Pancreas (tissue), 10 donors: ENCODE results near the gene MAP1LC3C. TPM values are rescaled to one million over a fixed set of nuclear protein-coding genes. Genes with fewer than 3 reads are reported as not detected.
A peak's percentile ranks its signal among the peaks of the same experiment; 100 is the strongest.

Source experiments
- ATAC-seq, 4 donors: fragments of 200-7000 bp; cut with Tn5 transposase; one replicate each; pipeline versions ENCODE4 v1.8.0 to v1.9.1; 2020; ENCODE audit warnings: mild to moderate bottlenecking in 4 of 4, moderate library complexity in 4 of 4
- DNase-seq, 6 donors: peaks; one replicate each; pipeline ENCODE4 v3.0.0-alpha.2; 2020
- FAIRE-seq: peaks from 2 replicates; lab custom pipeline; 2012; peaks lifted over from hg19 to GRCh38; lab: Jason Lieb, UNC
- H3K27ac ChIP-seq, 4 donors: fragments of 200-600 bp; sonication (generic); 1 replicate in 3 of 4; 2 replicates in 1 of 4; pipeline versions ENCODE4 v1.5.0 to v1.8.0; 2020
- H3K27me3 ChIP-seq, 4 donors: fragments of 200-600 bp; one replicate each; pipeline ENCODE4 v1.8.0; 2021
- H3K36me3 ChIP-seq, 3 donors: fragments of 200-600 bp; sonication (generic) in 1 of 3; one replicate each; pipeline versions ENCODE4 v1.5.0 to v1.8.0; 2020 to 2021
- H3K4me1 ChIP-seq, 3 donors: fragments of 200-600 bp; one replicate each; pipeline ENCODE4 v1.8.0; 2021
- H3K4me3 ChIP-seq, 4 donors: fragments of 200-600 bp; sonication (generic) in 2 of 4; one replicate each; pipeline versions ENCODE4 v1.5.0 to v1.8.0; 2020 to 2021
- H3K9me3 ChIP-seq, 4 donors: fragments of 200-600 bp; one replicate each; pipeline ENCODE4 v1.8.0; 2021
- WGBS, 2 donors: extraction: QIAGEN DNeasy Blood & Tissue Kit; methylation state at CpG; one replicate each; pipeline ENCODE4 v1.1.7; 2013; 5-methylcytosine and 5-hydroxymethylcytosine counted together
- intact Hi-C, 3 donors: fragments of 100-400 bp; cut with DNase I; formaldehyde crosslinking; loops; one replicate each; pipeline versions ENCODE4 v1.11.1 to v1.14.2; 2022
- polyA plus RNA-seq, 2 donors: library from polyadenylated mRNA; stranded (reverse); fragments of 200-250 nt; gene quantifications; one replicate each; pipeline ENCODE4 v1.2.3, GENCODE V29; 2013
- total RNA-seq, 6 donors: library from RNA; stranded (reverse); fragmentation: NEBNext Ultra II Directional in 4 of 6; extraction: Animal tissue kit (Norgen Biotek cat#: 25700) in 4 of 6; gene quantifications; one replicate each; pipeline versions ENCODE4 v1.2.1 to v1.2.4, GENCODE V29; 2021 to 2023
- TF ChIP-seq, protein P1 (sequence below), 4 donors: fragments of 200-600 bp; sonication (generic) in 3 of 4; IDR thresholded peaks; one replicate each; pipeline versions ENCODE4 v1.5.0 to v1.8.0; 2021; ENCODE audit warnings: antibody characterized with exemption in 4 of 4
- donor health status: healthy with polysubstance abuse.
- donor health status: DM: no; HTN: no; CAD: no; lungs with moderate emphysema.
- donor health status: DM: no; HTN: no; CAD: no.
- donor health status: control.
- donor health status: control.
- donor health status: Bipolar disorder and iron deficiency.
- donor health status: DM: yes; HTN: yes; CAD: no.
- donor health status: DM: no; HTN: no; CAD: no.
- donor health status: DM: no; HTN: no; CAD: no.
- donor health status: DM: yes; HTN: yes; CAD: no.

The MAP1LC3C gene
- total and polyA plus RNA-seq, 8 donors = 0.35 to 0.93 (median 0.38) TPM; not detected in 5

DNA sequence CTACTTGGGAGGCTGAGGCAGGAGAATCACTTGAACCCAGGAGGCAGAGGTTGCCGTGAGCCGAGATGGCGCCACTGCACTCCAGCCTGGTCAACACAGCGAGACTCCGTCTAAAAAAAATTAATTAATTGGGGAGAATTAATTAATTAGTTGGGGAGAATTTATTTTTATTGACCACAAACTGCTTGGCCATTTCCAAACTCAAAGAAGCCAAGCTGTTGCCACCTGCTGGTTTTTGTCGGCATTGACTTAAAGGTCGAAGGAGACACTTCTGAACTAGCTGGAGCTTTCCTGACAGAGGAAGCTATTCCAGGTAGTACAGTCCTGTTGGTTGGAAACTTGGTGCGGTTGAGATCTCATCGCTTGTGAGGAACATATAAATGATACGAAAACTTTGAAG, 13.1 kb downstream of the MAP1LC3C start:
- Histone ChIP-seq H3K27me3 (no peaks in the 10 kb centered on the region), H3K27ac (no peak overlapping the region), H3K4me1 (no peaks in the 10 kb centered on the region), H3K4me3 (no peak overlapping the region), H3K36me3 (no peaks in the 10 kb centered on the region), H3K9me3 (no peaks in the 10 kb centered on the region)
- DNase-seq = peak in 1 of 6 donors; percentile 27
- no peak for FAIRE-seq
- ATAC-seq = peak in 1 of 4 donors; percentile 48
- TF ChIP-seq, protein P1, sequence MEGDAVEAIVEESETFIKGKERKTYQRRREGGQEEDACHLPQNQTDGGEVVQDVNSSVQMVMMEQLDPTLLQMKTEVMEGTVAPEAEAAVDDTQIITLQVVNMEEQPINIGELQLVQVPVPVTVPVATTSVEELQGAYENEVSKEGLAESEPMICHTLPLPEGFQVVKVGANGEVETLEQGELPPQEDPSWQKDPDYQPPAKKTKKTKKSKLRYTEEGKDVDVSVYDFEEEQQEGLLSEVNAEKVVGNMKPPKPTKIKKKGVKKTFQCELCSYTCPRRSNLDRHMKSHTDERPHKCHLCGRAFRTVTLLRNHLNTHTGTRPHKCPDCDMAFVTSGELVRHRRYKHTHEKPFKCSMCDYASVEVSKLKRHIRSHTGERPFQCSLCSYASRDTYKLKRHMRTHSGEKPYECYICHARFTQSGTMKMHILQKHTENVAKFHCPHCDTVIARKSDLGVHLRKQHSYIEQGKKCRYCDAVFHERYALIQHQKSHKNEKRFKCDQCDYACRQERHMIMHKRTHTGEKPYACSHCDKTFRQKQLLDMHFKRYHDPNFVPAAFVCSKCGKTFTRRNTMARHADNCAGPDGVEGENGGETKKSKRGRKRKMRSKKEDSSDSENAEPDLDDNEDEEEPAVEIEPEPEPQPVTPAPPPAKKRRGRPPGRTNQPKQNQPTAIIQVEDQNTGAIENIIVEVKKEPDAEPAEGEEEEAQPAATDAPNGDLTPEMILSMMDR (IDR thresholded peaks at IDR 0.05) = peak in 2 of 4 donors; percentile 19 to 29
- 56 to 64% methylated on average over 10 of the region's 10 CpGs for WGBS, 2 donors
- intact Hi-C loops = no loop called here

DNA sequence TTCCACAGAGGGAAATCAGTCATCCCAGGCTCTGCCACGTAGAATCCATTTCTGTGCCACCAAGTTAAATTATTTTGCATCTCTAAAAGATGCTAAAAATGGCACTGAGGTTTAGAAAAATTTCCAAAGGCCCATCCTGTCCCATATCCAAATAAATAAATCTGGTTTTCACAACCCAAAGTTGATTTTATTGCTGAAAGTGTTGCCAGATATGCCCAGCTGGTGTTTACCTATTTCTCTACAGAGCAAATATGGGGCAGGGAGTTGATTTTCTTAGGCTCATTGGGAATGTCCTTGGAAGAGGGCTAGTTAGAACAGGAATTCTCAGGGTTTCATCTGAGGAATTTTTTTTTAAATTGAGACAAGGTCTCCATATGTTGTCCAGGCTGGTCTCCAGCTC, 19.0 kb downstream of the MAP1LC3C start:
- no peak overlapping the region for H3K27ac ChIP-seq
- no peaks in the 10 kb centered on the region for H3K36me3 ChIP-seq
- H3K9me3 ChIP-seq = no peaks in the 10 kb centered on the region
- TF ChIP-seq, protein P1 (IDR thresholded peaks at IDR 0.05) = no peak
- ATAC-seq (no peak), DNase-seq (no peak), FAIRE-seq (no peak)
- H3K4me3 ChIP-seq = no peak overlapping the region
- intact Hi-C loops = loop anchor here in 1 of 3 donors (10.0 kb wide), 1 partner anchor 1095 kb away; no protein-coding TSS in a partner anchor
- H3K4me1 ChIP-seq = no peaks in the 10 kb centered on the region
- H3K27me3 ChIP-seq = no peaks in the 10 kb centered on the region
- WGBS, 2 donors = 86 to 93% methylated on average over 1 of the region's 1 CpG

DNA sequence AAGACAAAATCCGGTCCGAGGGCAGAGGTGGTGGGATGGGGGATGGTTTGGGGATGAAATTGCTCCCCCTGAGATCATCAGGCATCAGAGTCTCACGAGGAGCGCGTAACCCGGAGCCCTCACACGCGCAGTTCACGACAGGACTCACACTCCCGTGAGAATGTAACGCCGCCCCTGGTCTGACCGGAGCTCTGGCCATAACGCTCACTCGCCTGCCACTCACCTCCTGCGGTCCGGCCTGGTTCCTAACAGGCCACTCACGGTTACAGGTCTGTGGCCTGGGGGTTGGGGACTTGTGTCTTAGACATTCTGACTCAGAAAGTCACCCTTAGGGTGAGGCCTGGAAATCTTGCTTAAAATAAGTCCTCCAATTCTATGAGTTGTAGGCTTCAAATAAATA, 19.8 kb downstream of the MAP1LC3C start:
- TF ChIP-seq, protein P1 (IDR thresholded peaks at IDR 0.05) = no peak
- Histone ChIP-seq H3K4me1 (no peaks in the 10 kb centered on the region), H3K9me3 (no peaks in the 10 kb centered on the region), H3K27me3 (no peaks in the 10 kb centered on the region), H3K36me3 (no peaks in the 10 kb centered on the region), H3K27ac (no peak overlapping the region), H3K4me3 (no peak overlapping the region)
- ATAC-seq (no peak), FAIRE-seq (no peak), DNase-seq (no peak)
- WGBS, 2 donors = 88 to 92% methylated on average over 18 of the region's 18 CpGs
- intact Hi-C loops = loop anchor here in 1 of 3 donors (10.0 kb wide), 1 partner anchor 1094 kb away; no protein-coding TSS in a partner anchor

DNA sequence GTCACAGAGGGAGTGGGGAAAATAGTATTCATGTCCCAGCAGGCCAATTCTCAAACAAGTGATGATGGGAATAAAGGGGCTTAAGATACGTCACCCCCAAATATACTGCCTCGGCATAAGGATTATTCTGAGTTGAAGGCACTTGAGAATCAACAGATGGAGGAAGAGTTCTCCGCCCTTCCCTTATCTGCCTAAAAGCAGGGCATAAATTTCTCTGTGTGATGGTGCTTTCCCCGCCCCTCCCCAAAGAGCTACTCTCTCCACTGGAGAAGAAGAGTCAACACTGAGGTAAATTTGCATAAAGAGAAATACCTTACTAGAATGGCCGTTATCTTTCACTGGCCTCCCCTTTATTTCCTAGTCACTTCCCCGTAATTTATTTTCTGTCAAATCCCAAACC, 22.7 kb downstream of the MAP1LC3C start:
- Histone ChIP-seq H3K27ac (no peak overlapping the region), H3K4me3 (no peak overlapping the region), H3K9me3 (no peaks in the 10 kb centered on the region), H3K36me3 (no peaks in the 10 kb centered on the region), H3K4me1 (no peaks in the 10 kb centered on the region), H3K27me3 (no peaks in the 10 kb centered on the region)
- DNase-seq (no peak), ATAC-seq (no peak), FAIRE-seq (no peak)
- TF ChIP-seq, protein P1 (IDR thresholded peaks at IDR 0.05) = no peak
- WGBS, 2 donors = 57 to 62% methylated on average over 6 of the region's 6 CpGs
- intact Hi-C loops = loop anchor here in 1 of 3 donors (10.0 kb wide), 1 partner anchor 1091 kb away; no protein-coding TSS in a partner anchor

DNA sequence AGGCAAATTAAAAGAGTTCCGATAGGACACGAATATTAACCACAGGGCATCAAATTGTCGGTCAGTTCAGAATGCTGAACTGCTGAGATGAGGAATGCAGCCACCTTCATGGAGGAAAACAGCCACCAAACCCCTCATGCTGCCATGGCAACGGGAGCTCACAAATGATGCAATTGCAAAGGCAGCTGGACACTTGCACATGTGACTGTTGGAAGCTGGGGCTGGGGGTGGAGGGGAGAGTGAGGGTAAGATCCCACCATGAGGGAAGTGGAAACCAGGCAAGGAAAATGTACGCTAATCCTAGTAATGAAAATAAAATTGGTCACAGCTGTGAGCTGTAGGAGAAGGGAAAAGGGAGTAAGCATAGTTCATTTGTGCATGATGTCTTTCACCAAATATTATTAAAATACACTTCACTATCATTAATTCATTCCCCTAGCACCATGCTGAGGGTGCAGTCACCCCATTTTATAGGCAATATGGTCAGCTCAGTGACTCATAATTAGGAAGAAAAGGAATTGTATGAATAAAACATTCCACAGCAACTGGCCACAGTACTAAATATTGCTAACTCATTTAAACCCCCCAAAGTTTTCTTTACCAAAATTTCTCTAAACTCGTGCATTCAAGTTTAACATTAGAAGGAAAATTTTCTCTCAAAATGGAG, 26.1 kb downstream of the MAP1LC3C start:
- H3K36me3 ChIP-seq = no peaks in the 10 kb centered on the region
- no peaks in the 10 kb centered on the region for H3K27me3 ChIP-seq
- TF ChIP-seq, protein P1 (IDR thresholded peaks at IDR 0.05) = no peak
- no peak for DNase-seq
- H3K4me3 ChIP-seq = no peak overlapping the region
- ATAC-seq = no peak
- FAIRE-seq = no peak
- WGBS, 2 donors = 41 to 49% methylated on average over 6 of the region's 6 CpGs
- intact Hi-C loops = loop anchor here in 1 of 3 donors (10.0 kb wide), 1 partner anchor 1088 kb away; no protein-coding TSS in a partner anchor
- no peaks in the 10 kb centered on the region for H3K4me1 ChIP-seq
- H3K9me3 ChIP-seq = no peaks in the 10 kb centered on the region
- no peak overlapping the region for H3K27ac ChIP-seq
